GM12891 (cell line): ENCODE results near the gene SERPINB6.

Experiments used
- POLR2A ChIP-seq: IDR thresholded peaks from 2 replicates; pipeline ENCODE4 v1.6.1; 2011; ENCODE audit warnings: low read depth, low read length, control low read depth
- POLR2AphosphoS5 ChIP-seq: IDR thresholded peaks from 2 replicates; pipeline ENCODE4 v1.6.1; 2011; ENCODE audit warnings: low read depth, low read length, control low read depth
- POU2F2 ChIP-seq: IDR thresholded peaks from 2 replicates; pipeline ENCODE4 v1.6.1; 2011; ENCODE audit warnings: low read depth, mild to moderate bottlenecking, control low read depth, low read length, moderate library complexity
- SPI1 ChIP-seq: IDR thresholded peaks from 2 replicates; pipeline ENCODE4 v1.6.1; 2011; ENCODE audit warnings: low read depth, low read length, control low read depth
- TAF1 ChIP-seq: IDR thresholded peaks from 2 replicates; pipeline ENCODE4 v1.6.1; 2011; ENCODE audit warnings: low read depth, low read length, control low read depth

GRCh38 chr6:2992330-2992979, 21.1 kb upstream of the SERPINB6 start:
- no peak for TF ChIP-seq POLR2A
- no peak for TF ChIP-seq TAF1
- TF ChIP-seq POLR2AphosphoS5, result no peak
- no peak for TF ChIP-seq POU2F2
- TF ChIP-seq SPI1, result no peak
